ENCODE measurements around the gene HES6. TPM values are rescaled to one million over a fixed set of nuclear protein-coding genes. Genes with fewer than 3 reads are reported as not detected.

HES6 gene
- total RNA-seq, 1 donor from 2014 or later, result 8.0 TPM

DNA sequence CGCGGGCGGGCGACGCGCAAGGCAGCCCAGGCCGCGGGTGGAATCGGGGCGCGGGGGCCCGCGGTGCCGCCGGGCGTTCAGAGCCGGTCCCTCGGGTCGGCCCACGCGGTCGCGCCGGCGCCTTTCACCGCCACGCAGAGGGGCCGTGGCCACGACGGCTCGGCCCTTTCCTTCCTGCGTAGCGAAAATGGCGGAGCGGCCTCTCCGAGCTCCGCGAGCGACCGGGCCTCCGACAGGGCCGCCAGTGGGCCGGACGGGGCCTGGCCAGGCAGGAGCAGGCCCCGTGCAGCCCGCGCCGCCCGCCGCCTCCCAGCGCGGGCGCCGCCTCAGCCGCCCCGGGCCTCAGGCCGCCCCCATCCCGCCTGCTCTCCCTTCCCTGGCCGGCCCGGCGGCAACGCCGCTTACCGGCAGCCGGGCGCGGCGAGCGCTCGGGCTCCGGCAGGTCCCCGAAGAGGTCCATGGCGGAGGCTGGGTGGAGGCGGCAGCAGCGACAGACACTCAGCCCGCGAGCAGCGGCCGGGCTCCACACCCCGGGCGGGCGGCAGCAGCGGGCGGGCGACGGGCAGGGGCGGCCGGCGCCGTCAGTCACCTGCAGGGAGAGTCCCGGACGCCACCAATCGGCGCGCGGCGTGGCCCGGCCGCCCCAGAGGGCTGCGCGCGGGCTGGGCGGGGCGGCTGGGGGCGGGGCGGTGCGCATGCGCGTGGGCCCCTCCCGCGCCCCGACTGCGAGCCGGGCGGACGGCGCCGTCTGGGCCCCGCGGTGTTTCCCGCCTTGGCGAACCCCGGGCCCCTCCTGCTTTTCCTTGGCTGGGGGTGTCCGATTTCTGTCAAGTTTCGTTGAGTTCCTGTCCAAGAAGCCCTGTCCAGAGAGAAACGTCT is 36.5 kb downstream of the HES6 start, which contains the start of gene ILKAP:
ILKAP (minus strand) TSS at position 602 of the 879 bp plus-strand sequence; CDS start at position 460, 142 bp downstream.
- intact Hi-C loops (cut with micrococcal nuclease), result loop anchor here (1.0 to 2.0 kb wide), 6 partner anchors 27 to 235 kb away; partner anchors contain the start of genes HES6, PER2 and SCLY

DNA sequence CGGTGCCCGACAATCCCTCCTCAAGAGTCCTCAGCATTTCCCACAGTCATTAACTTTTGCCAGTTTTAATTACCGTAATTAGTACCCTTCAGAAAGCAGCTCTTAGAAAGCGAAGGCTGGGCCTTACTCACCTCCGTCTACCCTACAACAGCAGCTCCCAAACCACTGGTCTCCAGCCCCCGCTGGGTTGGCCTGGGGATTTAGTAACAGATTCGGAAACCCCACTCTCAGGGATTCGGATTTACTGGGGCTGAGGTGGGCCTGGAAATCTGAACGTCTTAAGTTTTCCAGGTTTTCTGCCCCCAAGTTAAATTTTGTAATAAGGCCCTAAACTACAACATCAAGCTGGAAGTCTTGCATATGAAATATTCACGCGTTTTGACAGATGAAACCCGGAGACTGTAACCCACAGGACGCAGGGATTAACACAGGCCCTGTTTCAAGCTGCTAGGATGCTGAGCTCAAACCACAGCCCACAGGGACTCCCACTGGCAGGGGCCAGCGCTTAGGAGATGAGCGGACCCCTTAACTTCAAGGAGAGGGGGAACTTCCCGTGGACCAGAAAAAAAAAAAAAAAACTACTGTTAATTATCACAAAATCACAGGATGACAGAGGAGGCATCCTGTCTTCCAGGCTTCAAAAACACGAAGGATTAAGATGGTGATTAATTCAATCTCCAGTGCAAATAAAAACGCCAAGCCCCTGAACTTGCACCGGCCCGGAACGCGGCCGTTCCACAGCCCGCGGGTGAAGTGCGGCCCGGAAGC is 37.3 kb downstream of the HES6 start:
- intact Hi-C loops (cut with micrococcal nuclease), result loop anchor here (1.0 to 2.0 kb wide), 6 partner anchors 28 to 234 kb away; partner anchors contain the start of genes HES6, PER2 and SCLY

DNA sequence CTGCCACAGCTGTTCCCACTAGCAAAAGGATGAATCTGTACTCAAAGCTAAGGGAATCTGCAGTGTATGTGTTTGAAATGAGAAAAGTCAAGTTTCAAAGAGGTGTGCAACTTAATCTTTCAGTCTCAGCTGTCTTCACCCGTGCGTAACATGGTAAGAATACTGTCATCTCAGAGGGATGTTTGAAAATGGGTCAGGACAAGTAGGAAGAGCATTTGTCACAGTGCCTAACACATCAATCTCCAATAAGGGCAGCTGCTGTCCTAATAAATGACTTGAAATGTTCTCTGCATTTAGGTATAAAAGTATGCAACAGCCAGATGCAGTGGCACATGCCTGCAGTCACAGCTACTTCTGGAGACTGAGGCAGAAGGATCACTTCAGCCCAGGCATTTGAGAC is 49.4 kb downstream of the HES6 start:
- intact Hi-C loops (cut with micrococcal nuclease), result no loop called here

Other genes starting within 250 kb of the HES6 start
- gene SCLY, start 179.0 kb downstream of the HES6 start, total RNA-seq, result 40.4 and 40.5 TPM in 2 replicates
- gene ESPNL, start 139.7 kb downstream of the HES6 start, total RNA-seq, result 0.05 and 0.14 TPM in 2 replicates
- not detected in 2 replicates for gene KLHL30, start 101.4 kb downstream of the HES6 start, total RNA-seq
- 0.09 and 0.11 TPM in 2 replicates for gene ERFE, start 81.1 kb downstream of the HES6 start, total RNA-seq
- 70.1 and 71.4 TPM in 2 replicates for gene ILKAP, start 36.3 kb downstream of the HES6 start, total RNA-seq
- gene PER2, start 48.6 kb upstream of the HES6 start, total RNA-seq, result 17.6 and 19.4 TPM in 2 replicates
- 7.7 and 10.4 TPM in 2 replicates for gene TRAF3IP1, start 80.5 kb upstream of the HES6 start, total RNA-seq
- gene ASB1, start 186.9 kb upstream of the HES6 start, total RNA-seq, result 31.9 and 32.9 TPM in 2 replicates

Measured in T-helper 2 cell treated with Interferon-gamma antibody and Interleukin-4, amounts not matched to agents 100 ng/mL and 5 ng/mL, for 36 hours (primary cell).